B cell (primary cell): ENCODE results near the gene DCHS1.

Experiments
- CTCF ChIP-seq: fragments of 200-600 bp; IDR thresholded peaks from one replicate; pipeline ENCODE4 v1.8.0; 2022; ENCODE audit warnings: antibody characterized with exemption, mild to moderate bottlenecking
- EZH2 ChIP-seq: IDR thresholded peaks from 2 replicates; pipeline ENCODE4 v1.6.1; 2012; ENCODE audit warnings: borderline replicate concordance, low read depth, mild to moderate bottlenecking, moderate library complexity, low read length; ENCODE audit not compliant: insufficient read depth, poor library complexity, severe bottlenecking

DNA sequence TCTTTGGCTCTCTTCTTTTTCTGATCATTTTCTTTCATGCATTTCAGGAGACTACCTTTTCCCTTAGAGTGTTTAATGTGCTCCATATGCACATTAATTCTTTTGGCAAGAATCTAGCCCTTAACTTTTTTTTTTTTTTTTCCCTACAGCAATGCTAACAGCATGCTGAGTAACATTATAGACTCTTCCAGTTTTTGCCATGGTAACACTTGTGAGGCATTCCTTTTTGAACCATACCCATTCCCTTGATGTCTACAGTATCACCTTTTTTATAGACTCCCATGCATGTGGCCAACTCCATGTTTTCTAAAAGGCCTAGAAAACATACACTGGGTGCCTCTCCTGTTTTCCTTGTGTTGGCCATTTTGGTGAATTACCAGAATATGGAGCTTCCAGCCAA is 30.4 kb upstream of the DCHS1 start:
- TF ChIP-seq CTCF (no peak), EZH2 (no peak)
